ENCODE data around the gene CEP112.

GRCh38 chr17:65628644-65629036 lies 563.3 kb downstream of the CEP112 start:
- TF ChIP-seq CTCF (IDR thresholded peaks at IDR 0.05) = no peak
- no peak for TF ChIP-seq POLR2A (IDR thresholded peaks at IDR 0.05)
